ENCODE measurements around the gene DEDD. TPM values are rescaled to one million over a fixed set of nuclear protein-coding genes. Genes with fewer than 3 reads are reported as not detected.

The DEDD gene
- total RNA-seq, 1 experiment from 2014 or later: 40.4 TPM

- CTCF ChIA-PET: interaction anchor here (0.5 to 1.3 kb wide), 4 partner anchors 13 to 884 kb away, joined by 3 to 5 read pairs (median 3); partner anchors contain the start of gene PPOX
- H3K4me3 Mint-ChIP-seq (ENCODE audit: low read depth, unreplicated experiment): peak overlapping the region; percentile 98
- peaks cover 21% of the 10 kb centered on the region for H3K4me1 Mint-ChIP-seq (ENCODE audit: low read depth, unreplicated experiment)
- no peak for DNase-seq
- H3K36me3 Mint-ChIP-seq (ENCODE audit: insufficient read depth, unreplicated experiment): peaks cover 31% of the 10 kb centered on the region
- TF ChIP-seq, protein P1, sequence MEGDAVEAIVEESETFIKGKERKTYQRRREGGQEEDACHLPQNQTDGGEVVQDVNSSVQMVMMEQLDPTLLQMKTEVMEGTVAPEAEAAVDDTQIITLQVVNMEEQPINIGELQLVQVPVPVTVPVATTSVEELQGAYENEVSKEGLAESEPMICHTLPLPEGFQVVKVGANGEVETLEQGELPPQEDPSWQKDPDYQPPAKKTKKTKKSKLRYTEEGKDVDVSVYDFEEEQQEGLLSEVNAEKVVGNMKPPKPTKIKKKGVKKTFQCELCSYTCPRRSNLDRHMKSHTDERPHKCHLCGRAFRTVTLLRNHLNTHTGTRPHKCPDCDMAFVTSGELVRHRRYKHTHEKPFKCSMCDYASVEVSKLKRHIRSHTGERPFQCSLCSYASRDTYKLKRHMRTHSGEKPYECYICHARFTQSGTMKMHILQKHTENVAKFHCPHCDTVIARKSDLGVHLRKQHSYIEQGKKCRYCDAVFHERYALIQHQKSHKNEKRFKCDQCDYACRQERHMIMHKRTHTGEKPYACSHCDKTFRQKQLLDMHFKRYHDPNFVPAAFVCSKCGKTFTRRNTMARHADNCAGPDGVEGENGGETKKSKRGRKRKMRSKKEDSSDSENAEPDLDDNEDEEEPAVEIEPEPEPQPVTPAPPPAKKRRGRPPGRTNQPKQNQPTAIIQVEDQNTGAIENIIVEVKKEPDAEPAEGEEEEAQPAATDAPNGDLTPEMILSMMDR (IDR thresholded peaks at IDR 0.05; ENCODE audit: unreplicated experiment): no peak
- intact Hi-C loops (cut with micrococcal nuclease; ENCODE audit: unreplicated experiment): no loop called here
- BruUV-seq (replicated peaks): no TSS peak
- no peaks in the 10 kb centered on the region for H3K27me3 Mint-ChIP-seq (ENCODE audit: unreplicated experiment)
- no peaks in the 10 kb centered on the region for H3K9me3 Mint-ChIP-seq (ENCODE audit: low read depth, unreplicated experiment)
- H3K27ac Mint-ChIP-seq (ENCODE audit: unreplicated experiment): peak overlapping the region; percentile 100
These were observed 20.7 kb upstream of the DEDD start for GRCh38 chr1:161153176-161153575.

DNA sequence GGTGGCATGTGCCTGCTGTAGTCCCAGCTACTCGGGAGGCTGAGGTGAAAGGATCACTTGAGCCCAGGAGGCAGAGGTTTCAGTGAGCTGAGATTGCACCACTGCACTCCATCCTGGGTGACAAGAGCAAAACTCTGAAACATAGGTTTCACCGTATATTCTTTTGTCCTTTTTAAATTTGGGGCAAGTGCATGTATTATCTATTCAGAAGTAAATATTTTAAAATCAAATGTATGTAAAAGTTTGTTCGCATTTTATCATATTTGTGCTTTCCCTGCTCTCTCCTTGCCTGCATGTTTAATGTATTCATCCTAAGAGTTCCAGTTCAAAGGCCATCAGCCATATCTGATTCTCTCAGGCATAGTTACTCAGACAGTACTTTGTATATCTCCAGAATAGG, 13.4 kb upstream of the DEDD start:
- Mint-ChIP-seq H3K9me3 (ENCODE audit: low read depth, unreplicated experiment) (no peaks in the 10 kb centered on the region), H3K4me1 (ENCODE audit: low read depth, unreplicated experiment) (no peaks in the 10 kb centered on the region), H3K36me3 (ENCODE audit: insufficient read depth, unreplicated experiment) (no peaks in the 10 kb centered on the region), H3K27me3 (ENCODE audit: unreplicated experiment) (no peaks in the 10 kb centered on the region), H3K4me3 (ENCODE audit: low read depth, unreplicated experiment) (no peak overlapping the region), H3K27ac (ENCODE audit: unreplicated experiment) (no peak overlapping the region)
- intact Hi-C loops (cut with micrococcal nuclease; ENCODE audit: unreplicated experiment): no loop called here
- TF ChIP-seq, protein P1 (IDR thresholded peaks at IDR 0.05; ENCODE audit: unreplicated experiment): no peak
- DNase-seq: no peak
- BruUV-seq (replicated peaks): no TSS peak
- CTCF ChIA-PET: interaction anchor here (0.5 to 0.7 kb wide), 3 partner anchors 13 to 240 kb away, joined by 3 to 5 read pairs (median 5); no protein-coding TSS in a partner anchor

GRCh38 chr1:161140755-161141400, 8.4 kb upstream of the DEDD start:
- Mint-ChIP-seq H3K27ac (ENCODE audit: unreplicated experiment) (no peak overlapping the region), H3K27me3 (ENCODE audit: unreplicated experiment) (no peaks in the 10 kb centered on the region), H3K4me3 (ENCODE audit: low read depth, unreplicated experiment) (no peak overlapping the region), H3K4me1 (ENCODE audit: low read depth, unreplicated experiment) (peaks cover 9% of the 10 kb centered on the region), H3K9me3 (ENCODE audit: low read depth, unreplicated experiment) (no peaks in the 10 kb centered on the region), H3K36me3 (ENCODE audit: insufficient read depth, unreplicated experiment) (no peaks in the 10 kb centered on the region)
- intact Hi-C loops (cut with micrococcal nuclease; ENCODE audit: unreplicated experiment): no loop called here
- TF ChIP-seq, protein P1 (IDR thresholded peaks at IDR 0.05; ENCODE audit: unreplicated experiment): no peak
- no peak for DNase-seq
- CTCF ChIA-PET: interaction anchor here (0.6 to 1.1 kb wide), 3 partner anchors 8 to 67 kb away, joined by 3 to 5 read pairs (median 3); partner anchors contain the start of gene USP21
- no TSS peak for BruUV-seq (replicated peaks)

DNA sequence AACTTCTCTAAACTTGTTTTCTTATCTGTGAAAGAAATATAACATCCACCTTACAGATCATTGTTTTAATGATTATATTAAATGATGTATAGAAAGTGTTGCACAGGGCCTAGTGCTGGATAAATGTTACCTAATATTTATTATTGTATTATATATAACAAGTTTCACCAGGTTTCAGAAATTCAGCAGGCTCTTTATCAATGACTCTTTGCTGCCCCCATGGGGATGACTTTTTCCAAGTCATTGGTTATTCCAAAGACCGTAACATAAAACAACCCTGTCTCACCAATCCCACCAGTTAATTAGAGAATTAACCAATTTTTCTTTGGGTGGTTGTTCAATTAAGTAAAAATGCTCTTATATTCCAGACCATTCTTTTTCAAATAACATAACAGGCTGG, 7.3 kb upstream of the DEDD start:
- DNase-seq: peak; percentile 74
- CTCF ChIA-PET: no interaction called here
- peaks cover 9% of the 10 kb centered on the region for H3K4me1 Mint-ChIP-seq (ENCODE audit: low read depth, unreplicated experiment)
- no peak overlapping the region for H3K27ac Mint-ChIP-seq (ENCODE audit: unreplicated experiment)
- no peaks in the 10 kb centered on the region for H3K9me3 Mint-ChIP-seq (ENCODE audit: low read depth, unreplicated experiment)
- H3K36me3 Mint-ChIP-seq (ENCODE audit: insufficient read depth, unreplicated experiment): no peaks in the 10 kb centered on the region
- TF ChIP-seq, protein P1 (IDR thresholded peaks at IDR 0.05; ENCODE audit: unreplicated experiment): no peak
- intact Hi-C loops (cut with micrococcal nuclease; ENCODE audit: unreplicated experiment): loop anchor here (5.0 to 10.0 kb wide), 2 partner anchors 302 to 415 kb away; no protein-coding TSS in a partner anchor
- no peak overlapping the region for H3K4me3 Mint-ChIP-seq (ENCODE audit: low read depth, unreplicated experiment)
- no TSS peak for BruUV-seq (replicated peaks)
- H3K27me3 Mint-ChIP-seq (ENCODE audit: unreplicated experiment): no peaks in the 10 kb centered on the region
